Measurements from ENCODE around the gene CFAP68. TPM values are rescaled to one million over a fixed set of nuclear protein-coding genes. Genes with fewer than 3 reads are reported as not detected.

Gene CFAP68
- total RNA-seq = 16.3 TPM
- long read RNA-seq, transcript C11orf1-201 (4 exons, 2,885 nt) = major isoform, 7 of 11 reads
- long read RNA-seq, partial matches to known transcripts = 0 of 11 reads
- long read RNA-seq, other reads (novel, unspliced or antisense) = 0 of 11 reads

- intact Hi-C loops (cut with DNase I) = no loop called here
- Histone ChIP-seq H3K9me3 (no peaks in the 10 kb centered on the region), H3K36me3 (peaks cover 9% of the 10 kb centered on the region), H3K4me3 (peak within 1 kb of the TSS; percentile 78), H3K4me1 (peaks cover 17% of the 10 kb centered on the region), H3K27ac (peak within 1 kb of the TSS; percentile 93), H3K27me3 (ENCODE audit: low read depth) (no peaks in the 10 kb centered on the region)
- DNase-seq = peak; percentile 97
- TF ChIP-seq CTCF (IDR thresholded peaks at IDR 0.05) = peak; percentile 93
- ATAC-seq = peak; percentile 96 to 98
These were observed at the start of gene CFAP68, which contains the start of gene FDXACB1 for GRCh38 chr11:111878849-111879636. CFAP68 (plus strand) TSS chr11:111879541; CDS start chr11:111879561, 20 bp downstream. FDXACB1 (minus strand) TSS chr11:111879165; CDS start chr11:111879132, 33 bp downstream.

- no peaks in the 10 kb centered on the region for H3K9me3 ChIP-seq
- intact Hi-C loops (cut with DNase I) = no loop called here
- TF ChIP-seq CTCF (IDR thresholded peaks at IDR 0.05) = no peak
- no peak overlapping the region for H3K27ac ChIP-seq
- no peaks in the 10 kb centered on the region for H3K27me3 ChIP-seq (ENCODE audit: low read depth)
- ATAC-seq (no peak), DNase-seq (no peak)
- no peak overlapping the region for H3K4me3 ChIP-seq
- peaks cover 59% of the 10 kb centered on the region for H3K36me3 ChIP-seq
- H3K4me1 ChIP-seq = peaks cover 4% of the 10 kb centered on the region
These were observed 45.8 kb upstream of the CFAP68 start for GRCh38 chr11:111833524-111833923.

GRCh38 chr11:111834432-111835163 lies 44.7 kb upstream of the CFAP68 start:
- H3K4me3 ChIP-seq = no peak overlapping the region
- no peak for TF ChIP-seq CTCF (IDR thresholded peaks at IDR 0.05)
- peaks cover 60% of the 10 kb centered on the region for H3K36me3 ChIP-seq
- intact Hi-C loops (cut with DNase I) = no loop called here
- no peak overlapping the region for H3K27ac ChIP-seq
- no peaks in the 10 kb centered on the region for H3K9me3 ChIP-seq
- DNase-seq (no peak), ATAC-seq (no peak)
- H3K27me3 ChIP-seq (ENCODE audit: low read depth) = no peaks in the 10 kb centered on the region
- peaks cover 4% of the 10 kb centered on the region for H3K4me1 ChIP-seq

- peaks cover 54% of the 10 kb centered on the region for H3K36me3 ChIP-seq
These were observed 43.7 kb upstream of the CFAP68 start for GRCh38 chr11:111835665-111836064.

More at GRCh38 chr11:111835665-111836064, 43.7 kb upstream of the CFAP68 start:
- ATAC-seq (no peak), DNase-seq (no peak)
- no peak overlapping the region for H3K27ac ChIP-seq
- no peak for TF ChIP-seq CTCF (IDR thresholded peaks at IDR 0.05)
- no peak overlapping the region for H3K4me3 ChIP-seq
- no peaks in the 10 kb centered on the region for H3K27me3 ChIP-seq (ENCODE audit: low read depth)
- no peaks in the 10 kb centered on the region for H3K9me3 ChIP-seq
- H3K4me1 ChIP-seq = peaks cover 7% of the 10 kb centered on the region
- intact Hi-C loops (cut with DNase I) = no loop called here
